Prostate gland (tissue), 2 donors: ENCODE data around the gene TNFSF12.

ENCODE experiments used
- POLR2AphosphoS5 ChIP-seq: sonication (generic); formaldehyde crosslinking; IDR thresholded peaks from one replicate; pipeline ENCODE4 v1.6.1; 2017; ENCODE audit warnings: antibody characterized with exemption
- TF ChIP-seq, protein P1 (sequence below), 4 experiments: fragments of 200-600 bp in 2 of 4; fragments of 450-650 bp in 2 of 4; sonication (generic) in 2 of 4; IDR thresholded peaks; 1 replicate in 3 of 4; 2 replicates in 1 of 4; pipeline ENCODE4 v1.5.1; 2016 to 2019; ENCODE audit warnings: antibody characterized with exemption in 4 of 4, mild to moderate bottlenecking in 2 of 4, moderate library complexity in 2 of 4

GRCh38 chr17:7503521-7503920, 45.3 kb upstream of the TNFSF12 start:
- TF ChIP-seq, protein P1, sequence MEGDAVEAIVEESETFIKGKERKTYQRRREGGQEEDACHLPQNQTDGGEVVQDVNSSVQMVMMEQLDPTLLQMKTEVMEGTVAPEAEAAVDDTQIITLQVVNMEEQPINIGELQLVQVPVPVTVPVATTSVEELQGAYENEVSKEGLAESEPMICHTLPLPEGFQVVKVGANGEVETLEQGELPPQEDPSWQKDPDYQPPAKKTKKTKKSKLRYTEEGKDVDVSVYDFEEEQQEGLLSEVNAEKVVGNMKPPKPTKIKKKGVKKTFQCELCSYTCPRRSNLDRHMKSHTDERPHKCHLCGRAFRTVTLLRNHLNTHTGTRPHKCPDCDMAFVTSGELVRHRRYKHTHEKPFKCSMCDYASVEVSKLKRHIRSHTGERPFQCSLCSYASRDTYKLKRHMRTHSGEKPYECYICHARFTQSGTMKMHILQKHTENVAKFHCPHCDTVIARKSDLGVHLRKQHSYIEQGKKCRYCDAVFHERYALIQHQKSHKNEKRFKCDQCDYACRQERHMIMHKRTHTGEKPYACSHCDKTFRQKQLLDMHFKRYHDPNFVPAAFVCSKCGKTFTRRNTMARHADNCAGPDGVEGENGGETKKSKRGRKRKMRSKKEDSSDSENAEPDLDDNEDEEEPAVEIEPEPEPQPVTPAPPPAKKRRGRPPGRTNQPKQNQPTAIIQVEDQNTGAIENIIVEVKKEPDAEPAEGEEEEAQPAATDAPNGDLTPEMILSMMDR (IDR thresholded peaks at IDR 0.05), result no peak
- TF ChIP-seq POLR2AphosphoS5, result no peak
